Lung (tissue), 12 donors: ENCODE measurements around the gene ZNF462. TPM values are rescaled to one million over a fixed set of nuclear protein-coding genes. Genes with fewer than 3 reads are reported as not detected.

ENCODE experiments used
- ATAC-seq: fragments of 200-7000 bp; cut with Tn5 transposase; one replicate; pipeline ENCODE4 v1.9.1; 2020; ENCODE audit warnings: moderate number of reproducible peaks; ENCODE audit not compliant: insufficient read depth, low FRiP score
- DNase-seq, 3 donors: peaks; one replicate each; pipeline ENCODE4 v3.0.0-alpha.2; 2013 to 2017
- H3K27ac ChIP-seq, 2 donors: one replicate each; pipeline ENCODE4 v1.5.1; 2013; ENCODE audit warnings: mild to moderate bottlenecking in 2 of 2, moderate library complexity in 2 of 2, control low read depth in 1 of 2, inconsistent platforms in 1 of 2, low read depth in 1 of 2, low read length in 1 of 2
- H3K27me3 ChIP-seq, 3 donors: one replicate each; pipeline ENCODE4 v1.5.1; 2013; ENCODE audit warnings: low read length in 2 of 3; ENCODE audit not compliant: control insufficient read depth in 3 of 3, insufficient read depth in 3 of 3
- H3K36me3 ChIP-seq, 4 donors: one replicate each; pipeline ENCODE4 v1.5.1; 2013; ENCODE audit warnings: low read length in 4 of 4, mild to moderate bottlenecking in 1 of 4, moderate library complexity in 1 of 4; ENCODE audit not compliant: control insufficient read depth in 4 of 4, insufficient read depth in 4 of 4
- H3K4me1 ChIP-seq, 5 donors: one replicate each; pipeline ENCODE4 v1.5.1; 2013; ENCODE audit warnings: low read length in 5 of 5, mild to moderate bottlenecking in 2 of 5, moderate library complexity in 1 of 5; ENCODE audit not compliant: control insufficient read depth in 5 of 5, insufficient read depth in 5 of 5
- H3K4me3 ChIP-seq: one replicate; pipeline ENCODE4 v1.5.1; 2013; ENCODE audit warnings: mild to moderate bottlenecking, control low read depth, moderate library complexity
- H3K9ac ChIP-seq, 2 donors: one replicate each; pipeline ENCODE4 v1.5.1; 2013; ENCODE audit warnings: low read length in 2 of 2, control low read depth in 1 of 2; ENCODE audit not compliant: insufficient read depth in 1 of 2
- H3K9me3 ChIP-seq, 4 donors: one replicate each; pipeline ENCODE4 v1.5.1; 2013; ENCODE audit warnings: low read length in 3 of 4, mild to moderate bottlenecking in 1 of 4, moderate library complexity in 1 of 4; ENCODE audit not compliant: control insufficient read depth in 4 of 4, insufficient read depth in 3 of 4
- WGBS, 2 donors: extraction: QIAGEN DNeasy Blood & Tissue Kit; methylation state at CpG; one replicate each; pipeline ENCODE4 v1.1.7; 2013; 5-methylcytosine and 5-hydroxymethylcytosine counted together
- polyA plus RNA-seq, 2 donors: library from polyadenylated mRNA; stranded (reverse); fragments of 200-250 nt; gene quantifications; one replicate each; pipeline ENCODE4 v1.2.1, GENCODE V29; 2013
- total RNA-seq, 2 donors: library from RNA; depleted of rRNA in 1 of 2; stranded (reverse); fragments of >200 nt in 1 of 2; gene quantifications; one replicate each; pipeline ENCODE4 v1.2.1, GENCODE V29; 2014 to 2021
- TF ChIP-seq, protein P1 (sequence below): IDR thresholded peaks from 2 replicates; pipeline ENCODE4 v1.5.1; 2012; ENCODE audit warnings: mild to moderate bottlenecking; ENCODE audit errors: control extremely low read depth, extremely low read depth
- donor health status: control.
- donor health status: control.
- donor health status: Bipolar disorder and iron deficiency.
- donor health status: healthy.
- donor health status: DM: yes; HTN: yes; CAD: no.

Gene ZNF462
- total and polyA plus RNA-seq, 4 donors: 2.0 to 37.7 (median 19.5) TPM

DNA sequence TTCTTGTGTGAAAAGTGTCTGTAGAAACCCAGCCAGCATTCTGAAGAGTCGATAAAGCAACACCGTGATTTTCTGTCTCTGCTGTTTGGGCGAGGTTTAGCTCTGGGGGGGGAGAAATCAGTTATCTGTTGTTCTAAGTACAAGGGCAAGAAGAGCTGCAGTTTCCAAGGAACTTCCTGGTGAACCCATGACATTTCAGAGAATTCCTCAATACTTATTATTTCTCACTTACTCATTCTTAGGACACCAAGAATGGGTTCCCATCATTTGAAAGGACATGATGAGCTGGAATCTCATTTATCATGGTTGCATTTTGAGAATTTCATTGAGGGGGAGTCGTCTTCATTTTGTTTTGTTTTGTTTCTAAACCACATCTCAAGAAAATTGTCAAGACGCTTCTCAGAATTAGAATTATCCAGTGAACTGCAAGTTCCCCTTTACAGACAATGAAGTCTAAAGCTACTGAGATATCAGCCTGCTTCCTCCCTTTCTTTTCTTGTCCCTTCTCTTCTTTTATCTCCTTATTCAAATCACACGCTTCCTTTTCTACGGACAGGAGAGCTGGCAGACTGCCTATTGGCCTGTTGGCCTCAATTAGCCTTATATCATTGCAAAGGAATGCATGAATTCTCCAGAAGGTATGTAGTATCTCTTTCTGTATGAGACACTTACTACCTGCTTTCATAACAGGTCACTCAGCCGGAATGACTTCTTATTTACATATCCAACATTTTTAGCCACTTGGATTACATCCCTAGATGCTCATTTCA, 53.7 kb downstream of the ZNF462 start:
- Histone ChIP-seq H3K9ac (no peak overlapping the region), H3K27me3 (no peaks in the 10 kb centered on the region)
- peak; percentile 63 for ATAC-seq

DNA sequence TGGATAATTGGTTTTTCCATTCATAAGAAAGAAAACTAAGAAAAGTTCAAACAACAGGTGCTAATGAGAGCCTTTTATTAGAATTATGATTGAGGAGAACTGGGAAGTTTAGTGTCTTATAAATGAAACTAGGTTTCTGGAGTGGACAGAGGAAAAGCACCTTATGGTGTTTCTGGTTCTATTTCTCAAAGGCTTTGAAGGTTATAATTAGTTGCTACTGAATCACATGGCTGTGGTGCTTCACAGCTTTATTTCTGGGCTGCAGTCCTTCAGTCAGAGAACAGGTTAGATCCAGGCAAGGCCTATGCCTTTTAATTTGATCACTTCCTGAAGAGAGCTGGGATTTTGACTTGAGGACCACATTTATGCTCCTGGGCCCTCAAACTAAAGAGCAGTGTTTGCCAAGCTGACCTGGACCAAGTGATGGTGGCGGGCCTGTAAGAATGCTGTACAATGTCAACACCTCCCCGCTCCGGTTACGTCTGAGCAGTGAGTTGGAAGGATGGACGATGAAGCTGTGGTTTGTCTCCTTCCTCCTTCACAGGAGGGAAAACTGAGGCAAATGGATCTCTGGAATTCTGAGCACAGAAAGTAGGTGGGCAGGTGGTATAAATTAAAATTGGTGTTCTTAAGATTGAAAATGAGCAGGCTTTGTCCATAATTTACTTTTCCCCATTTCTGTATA, 56.0 kb downstream of the ZNF462 start:
- peak overlapping the region in 1 of 2 donors; percentile 91 for H3K27ac ChIP-seq
- peaks cover 7 to 37% (median 28%) of the 10 kb centered on the region in 5 donors for H3K4me1 ChIP-seq
- TF ChIP-seq, protein P1, sequence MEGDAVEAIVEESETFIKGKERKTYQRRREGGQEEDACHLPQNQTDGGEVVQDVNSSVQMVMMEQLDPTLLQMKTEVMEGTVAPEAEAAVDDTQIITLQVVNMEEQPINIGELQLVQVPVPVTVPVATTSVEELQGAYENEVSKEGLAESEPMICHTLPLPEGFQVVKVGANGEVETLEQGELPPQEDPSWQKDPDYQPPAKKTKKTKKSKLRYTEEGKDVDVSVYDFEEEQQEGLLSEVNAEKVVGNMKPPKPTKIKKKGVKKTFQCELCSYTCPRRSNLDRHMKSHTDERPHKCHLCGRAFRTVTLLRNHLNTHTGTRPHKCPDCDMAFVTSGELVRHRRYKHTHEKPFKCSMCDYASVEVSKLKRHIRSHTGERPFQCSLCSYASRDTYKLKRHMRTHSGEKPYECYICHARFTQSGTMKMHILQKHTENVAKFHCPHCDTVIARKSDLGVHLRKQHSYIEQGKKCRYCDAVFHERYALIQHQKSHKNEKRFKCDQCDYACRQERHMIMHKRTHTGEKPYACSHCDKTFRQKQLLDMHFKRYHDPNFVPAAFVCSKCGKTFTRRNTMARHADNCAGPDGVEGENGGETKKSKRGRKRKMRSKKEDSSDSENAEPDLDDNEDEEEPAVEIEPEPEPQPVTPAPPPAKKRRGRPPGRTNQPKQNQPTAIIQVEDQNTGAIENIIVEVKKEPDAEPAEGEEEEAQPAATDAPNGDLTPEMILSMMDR: no peak
- ATAC-seq: no peak
- no peak overlapping the region for H3K9ac ChIP-seq
- DNase-seq: no peak
- 96 to 97% methylated on average over 5 of the region's 5 CpGs for WGBS, 2 donors
- H3K36me3 ChIP-seq: peaks cover 0 to 13% (median 4%) of the 10 kb centered on the region in 4 donors
- H3K9me3 ChIP-seq: peaks cover 0 to 2% (median 0%) of the 10 kb centered on the region in 4 donors
- H3K27me3 ChIP-seq: no peaks in the 10 kb centered on the region
- no peak overlapping the region for H3K4me3 ChIP-seq

More for the DNA sequence above, 53.7 kb downstream of the ZNF462 start:
- no peak overlapping the region for H3K4me3 ChIP-seq
- H3K36me3 ChIP-seq: peaks cover 0 to 4% (median 0%) of the 10 kb centered on the region in 4 donors
- TF ChIP-seq, protein P1: no peak
- DNase-seq: peak; percentile 33 to 52 (median 37)
- H3K27ac ChIP-seq: peak overlapping the region in 1 of 2 donors; percentile 75
- peaks cover 5 to 28% (median 22%) of the 10 kb centered on the region in 5 donors for H3K4me1 ChIP-seq
- WGBS, 2 donors: 43 to 49% methylated on average over 8 of the region's 8 CpGs
- peaks cover 0 to 2% (median 0%) of the 10 kb centered on the region in 4 donors for H3K9me3 ChIP-seq

DNA sequence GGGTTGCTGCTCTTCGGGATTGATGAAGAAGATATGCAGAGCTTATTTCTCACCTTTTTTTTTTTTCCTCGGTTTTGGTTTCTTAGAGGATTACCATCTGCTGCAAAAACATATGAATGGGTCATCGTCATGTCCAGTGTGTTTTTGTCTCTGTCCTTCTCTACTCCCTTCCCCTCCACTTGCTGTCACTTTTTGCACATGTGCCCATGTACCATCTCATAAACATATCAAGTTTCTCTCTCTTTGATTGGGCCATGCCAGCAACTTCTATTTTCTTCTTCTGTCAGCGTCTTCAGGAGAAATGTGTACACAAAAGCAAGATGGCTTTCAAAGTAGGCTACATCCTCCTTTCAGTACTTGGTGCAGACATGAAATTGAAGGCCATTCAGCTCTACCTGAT, 57.1 kb downstream of the ZNF462 start:
- Histone ChIP-seq H3K36me3 (peaks cover 5 to 20% (median 15%) of the 10 kb centered on the region in 4 donors), H3K4me3 (no peak overlapping the region), H3K27ac (peak overlapping the region in 1 of 2 donors; percentile 91), H3K4me1 (peaks cover 7 to 37% (median 28%) of the 10 kb centered on the region in 5 donors), H3K9me3 (peaks cover 0 to 6% (median 0%) of the 10 kb centered on the region in 4 donors), H3K9ac (no peak overlapping the region), H3K27me3 (no peaks in the 10 kb centered on the region)
- TF ChIP-seq, protein P1: no peak
- DNase-seq (no peak), ATAC-seq (no peak)
- 88 to 93% methylated on average over 4 of the region's 4 CpGs for WGBS, 2 donors
